IPS-18a (cell line): Measurements from ENCODE around the gene YIPF4.
"Not testable (repeated sequence)": the region's sequence is repeated elsewhere in the genome, so short reads cannot be mapped to it uniquely, and the experiment has no call there.

ENCODE experiments used
- H3K27ac ChIP-seq: one replicate; pipeline ENCODE4 v1.5.1; 2013; ENCODE audit warnings: low read length
- H3K27me3 ChIP-seq: one replicate; pipeline ENCODE4 v1.6.1; 2013; ENCODE audit warnings: mild to moderate bottlenecking, low read length; ENCODE audit not compliant: control insufficient read depth, insufficient read depth
- H3K36me3 ChIP-seq: one replicate; pipeline ENCODE4 v1.6.1; 2013; ENCODE audit warnings: low read depth, low read length; ENCODE audit not compliant: control insufficient read depth
- H3K4me1 ChIP-seq: one replicate; pipeline ENCODE4 v1.6.1; 2013; ENCODE audit warnings: low read depth, low read length; ENCODE audit not compliant: control insufficient read depth
- H3K4me3 ChIP-seq: one replicate; pipeline ENCODE4 v1.5.1; 2013; ENCODE audit warnings: low read length
- H3K9ac ChIP-seq: one replicate; pipeline ENCODE4 v1.6.1; 2013; ENCODE audit warnings: mild to moderate bottlenecking, low read length, moderate library complexity
- H3K9me3 ChIP-seq: one replicate; pipeline ENCODE4 v1.6.1; 2013; ENCODE audit warnings: low read depth, low read length; ENCODE audit not compliant: control insufficient read depth

The YIPF4 gene

GRCh38 chr2:32290000-32290339, 12.3 kb downstream of the YIPF4 start:
- Histone ChIP-seq H3K27me3 (no peaks in the 10 kb centered on the region), H3K27ac (no peak overlapping the region), H3K4me1 (no peaks in the 10 kb centered on the region), H3K36me3 (no peaks in the 10 kb centered on the region), H3K9ac (no peak overlapping the region), H3K4me3 (no peak overlapping the region), H3K9me3 (no peaks in the 10 kb centered on the region)

GRCh38 chr2:32291746-32292145, 14.0 kb downstream of the YIPF4 start:
- Histone ChIP-seq H3K27ac (no peak overlapping the region), H3K9ac (no peak overlapping the region), H3K27me3 (no peaks in the 10 kb centered on the region), H3K9me3 (no peaks in the 10 kb centered on the region), H3K36me3 (no peaks in the 10 kb centered on the region), H3K4me1 (no peaks in the 10 kb centered on the region), H3K4me3 (no peak overlapping the region)

- H3K4me3 ChIP-seq, H3K4me1 ChIP-seq, H3K36me3 ChIP-seq, H3K27me3 ChIP-seq, H3K9me3 ChIP-seq, H3K9ac ChIP-seq, H3K27ac ChIP-seq: not testable (repeated sequence)
These were observed 15.8 kb downstream of the YIPF4 start for GRCh38 chr2:32293493-32293892.

- not testable (repeated sequence) for H3K27me3 ChIP-seq, H3K9me3 ChIP-seq, H3K4me3 ChIP-seq, H3K9ac ChIP-seq, H3K36me3 ChIP-seq, H3K27ac ChIP-seq, H3K4me1 ChIP-seq
These were observed 16.4 kb downstream of the YIPF4 start for GRCh38 chr2:32293966-32294562.

- Histone ChIP-seq H3K4me3 (no peak overlapping the region), H3K36me3 (peaks cover 7% of the 10 kb centered on the region), H3K9me3 (no peaks in the 10 kb centered on the region), H3K27ac (no peak overlapping the region), H3K9ac (no peak overlapping the region), H3K4me1 (no peaks in the 10 kb centered on the region), H3K27me3 (no peaks in the 10 kb centered on the region)
These were observed 32.9 kb downstream of the YIPF4 start for GRCh38 chr2:32310577-32310976.

- no peaks in the 10 kb centered on the region for H3K9me3 ChIP-seq
- H3K4me3 ChIP-seq, result no peak overlapping the region
- no peaks in the 10 kb centered on the region for H3K4me1 ChIP-seq
- H3K27me3 ChIP-seq, result no peaks in the 10 kb centered on the region
- H3K36me3 ChIP-seq, result no peaks in the 10 kb centered on the region
- H3K27ac ChIP-seq, result no peak overlapping the region
- H3K9ac ChIP-seq, result no peak overlapping the region
These were observed 37.2 kb downstream of the YIPF4 start for GRCh38 chr2:32314886-32315285.

GRCh38 chr2:32328679-32329078, 51.0 kb downstream of the YIPF4 start:
- not testable (repeated sequence) for H3K9ac ChIP-seq

GRCh38 chr2:32329180-32329980, 51.7 kb downstream of the YIPF4 start:
- H3K4me3 ChIP-seq, H3K27ac ChIP-seq, H3K9me3 ChIP-seq, H3K27me3 ChIP-seq, H3K4me1 ChIP-seq, H3K36me3 ChIP-seq, H3K9ac ChIP-seq: not testable (repeated sequence)

More at GRCh38 chr2:32328679-32329078, 51.0 kb downstream of the YIPF4 start:
- H3K27me3 ChIP-seq, H3K4me1 ChIP-seq, H3K4me3 ChIP-seq, H3K36me3 ChIP-seq, H3K9me3 ChIP-seq, H3K27ac ChIP-seq: not testable (repeated sequence)

GRCh38 chr2:32330136-32330535, 52.4 kb downstream of the YIPF4 start:
- H3K4me3 ChIP-seq, result no peak overlapping the region
- H3K9me3 ChIP-seq, result no peaks in the 10 kb centered on the region
- H3K27me3 ChIP-seq, result no peaks in the 10 kb centered on the region
- no peaks in the 10 kb centered on the region for H3K36me3 ChIP-seq
- no peak overlapping the region for H3K27ac ChIP-seq
- no peaks in the 10 kb centered on the region for H3K4me1 ChIP-seq
- no peak overlapping the region for H3K9ac ChIP-seq

- Histone ChIP-seq H3K9ac (no peak overlapping the region), H3K4me3 (no peak overlapping the region), H3K36me3 (no peaks in the 10 kb centered on the region), H3K9me3 (no peaks in the 10 kb centered on the region), H3K27ac (no peak overlapping the region), H3K4me1 (no peaks in the 10 kb centered on the region), H3K27me3 (no peaks in the 10 kb centered on the region)
These were observed 65.1 kb downstream of the YIPF4 start for GRCh38 chr2:32342801-32343200.

GRCh38 chr2:32350797-32351196, 73.1 kb downstream of the YIPF4 start:
- not testable (repeated sequence) for H3K9me3 ChIP-seq, H3K36me3 ChIP-seq, H3K27me3 ChIP-seq, H3K9ac ChIP-seq, H3K4me1 ChIP-seq, H3K27ac ChIP-seq, H3K4me3 ChIP-seq

- Histone ChIP-seq H3K4me1 (peaks cover 12% of the 10 kb centered on the region), H3K9ac (peak overlapping the region; percentile 93), H3K9me3 (no peaks in the 10 kb centered on the region), H3K27me3 (no peaks in the 10 kb centered on the region), H3K36me3 (no peaks in the 10 kb centered on the region), H3K4me3 (peak overlapping the region; percentile 96), H3K27ac (peak overlapping the region; percentile 83)
These were observed 78.4 kb downstream of the YIPF4 start for GRCh38 chr2:32355976-32356680.
